ENCODE data around the gene RALGPS2. TPM values are rescaled to one million over a fixed set of nuclear protein-coding genes. Genes with fewer than 3 reads are reported as not detected.

RALGPS2 gene
- total and polyA plus RNA-seq, 11 donors: 1.6 to 12.7 (median 8.0) TPM

DNA sequence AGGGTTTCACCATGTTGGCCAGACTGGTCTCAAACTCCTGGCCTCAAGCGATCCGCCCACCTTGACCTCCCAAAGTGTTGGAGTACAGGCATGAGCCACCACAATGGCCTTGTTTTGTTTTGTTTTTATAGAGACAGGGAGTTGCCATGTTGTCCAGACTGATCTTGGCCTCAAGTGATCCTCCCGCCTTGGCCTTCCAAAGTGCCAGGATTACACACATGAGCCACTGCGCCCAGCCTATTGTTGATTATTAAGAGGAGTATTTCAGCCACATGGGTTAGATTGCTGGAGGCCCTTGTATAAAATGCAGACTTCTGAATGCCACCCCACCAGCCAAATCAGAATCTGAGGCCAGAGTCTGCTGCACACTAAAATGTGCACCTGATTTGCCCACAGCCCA is 203.0 kb downstream of the RALGPS2 start:
- ATAC-seq: no peak
- no peaks in the 10 kb centered on the region for H3K36me3 ChIP-seq
- no peak for DNase-seq
- no peak overlapping the region for H3K4me3 ChIP-seq
- H3K27me3 ChIP-seq: no peaks in the 10 kb centered on the region
- H3K27ac ChIP-seq: peak overlapping the region in 1 of 12 donors; percentile 92
- intact Hi-C loops (cut with DNase I): no loop called here
- peaks cover 0 to 44% (median 18%) of the 10 kb centered on the region in 12 donors for H3K4me1 ChIP-seq
- 93 to 98% (median 96%) methylated on average over 4 of the region's 4 CpGs for WGBS, 4 donors
- H3K9me3 ChIP-seq: peaks cover 0 to 18% (median 3%) of the 10 kb centered on the region in 12 donors
- TF ChIP-seq, protein P1, sequence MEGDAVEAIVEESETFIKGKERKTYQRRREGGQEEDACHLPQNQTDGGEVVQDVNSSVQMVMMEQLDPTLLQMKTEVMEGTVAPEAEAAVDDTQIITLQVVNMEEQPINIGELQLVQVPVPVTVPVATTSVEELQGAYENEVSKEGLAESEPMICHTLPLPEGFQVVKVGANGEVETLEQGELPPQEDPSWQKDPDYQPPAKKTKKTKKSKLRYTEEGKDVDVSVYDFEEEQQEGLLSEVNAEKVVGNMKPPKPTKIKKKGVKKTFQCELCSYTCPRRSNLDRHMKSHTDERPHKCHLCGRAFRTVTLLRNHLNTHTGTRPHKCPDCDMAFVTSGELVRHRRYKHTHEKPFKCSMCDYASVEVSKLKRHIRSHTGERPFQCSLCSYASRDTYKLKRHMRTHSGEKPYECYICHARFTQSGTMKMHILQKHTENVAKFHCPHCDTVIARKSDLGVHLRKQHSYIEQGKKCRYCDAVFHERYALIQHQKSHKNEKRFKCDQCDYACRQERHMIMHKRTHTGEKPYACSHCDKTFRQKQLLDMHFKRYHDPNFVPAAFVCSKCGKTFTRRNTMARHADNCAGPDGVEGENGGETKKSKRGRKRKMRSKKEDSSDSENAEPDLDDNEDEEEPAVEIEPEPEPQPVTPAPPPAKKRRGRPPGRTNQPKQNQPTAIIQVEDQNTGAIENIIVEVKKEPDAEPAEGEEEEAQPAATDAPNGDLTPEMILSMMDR (IDR thresholded peaks at IDR 0.05): no peak
- no peak for TF ChIP-seq POLR2A (IDR thresholded peaks at IDR 0.05)

DNA sequence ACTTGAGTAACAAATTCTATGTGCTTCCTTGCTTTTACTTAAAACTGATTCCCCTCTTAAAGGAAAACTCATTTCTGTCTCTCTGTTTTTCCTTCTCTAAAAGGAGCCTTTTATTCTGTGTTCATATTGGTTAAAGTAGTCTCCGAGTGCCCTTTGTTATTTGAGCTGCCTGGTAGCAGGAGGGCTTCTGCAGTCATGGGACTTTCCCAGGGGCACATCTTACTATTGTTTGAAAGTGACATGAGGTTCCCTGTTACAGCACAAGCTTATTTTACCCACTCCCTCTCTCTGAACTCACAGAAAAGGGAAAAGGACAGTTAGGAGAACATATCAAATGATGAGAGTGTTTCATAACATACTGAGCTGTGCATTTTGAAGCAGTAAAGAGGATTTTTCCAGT is 203.9 kb downstream of the RALGPS2 start:
- DNase-seq: no peak
- ATAC-seq: no peak
- intact Hi-C loops (cut with DNase I): no loop called here
- H3K9me3 ChIP-seq: peaks cover 0 to 16% (median 3%) of the 10 kb centered on the region in 12 donors
- no peaks in the 10 kb centered on the region for H3K36me3 ChIP-seq
- H3K27ac ChIP-seq: peak overlapping the region in 2 of 12 donors; percentile 22 to 92
- H3K4me1 ChIP-seq: peaks cover 0 to 53% (median 27%) of the 10 kb centered on the region in 12 donors
- no peaks in the 10 kb centered on the region for H3K27me3 ChIP-seq
- TF ChIP-seq, protein P1 (IDR thresholded peaks at IDR 0.05): no peak
- TF ChIP-seq POLR2A (IDR thresholded peaks at IDR 0.05): no peak
- WGBS, 4 donors: 65 to 75% (median 67%) methylated on average over 1 of the region's 1 CpG
- H3K4me3 ChIP-seq: no peak overlapping the region

DNA sequence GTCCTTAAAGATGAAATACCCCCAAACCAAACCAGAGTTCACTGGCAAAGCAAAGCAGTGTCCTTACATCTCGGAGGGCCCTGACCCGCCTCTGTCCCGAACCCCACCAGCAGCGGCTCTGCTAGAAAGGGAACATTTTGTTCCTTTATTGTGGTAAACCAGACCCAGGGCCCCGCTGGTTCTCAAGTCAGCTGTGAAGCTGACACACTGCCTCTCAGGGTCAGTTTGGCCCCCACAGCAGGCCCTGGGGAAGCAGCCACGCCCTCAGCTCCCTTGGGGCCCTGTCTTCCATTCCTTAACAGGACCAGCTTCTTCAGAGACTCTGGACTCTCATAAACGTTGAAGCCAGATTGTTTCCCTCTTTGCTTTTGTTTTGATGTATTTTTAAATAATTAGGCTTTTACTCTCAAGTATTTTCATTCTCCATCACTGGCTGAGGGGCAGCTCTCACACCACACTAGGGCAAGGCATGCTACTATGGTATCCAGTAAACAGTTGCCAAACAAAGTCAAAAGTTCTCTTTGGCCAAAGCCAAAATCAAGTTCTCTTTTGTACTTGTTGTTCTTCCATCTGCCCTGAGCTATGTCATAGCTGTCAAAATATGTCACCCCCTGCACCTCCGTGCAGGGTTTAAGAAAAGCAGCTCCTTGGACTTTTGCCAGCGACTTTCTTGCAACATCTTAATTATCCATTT is 207.0 kb downstream of the RALGPS2 start:
- DNase-seq (peak; percentile 28 to 83 (median 79)), ATAC-seq (peak; percentile 90 to 96 (median 93))
- Histone ChIP-seq H3K4me1 (peaks cover 0 to 65% (median 33%) of the 10 kb centered on the region in 12 donors), H3K27me3 (no peaks in the 10 kb centered on the region), H3K27ac (peak overlapping the region; percentile 62 to 92 (median 81)), H3K9me3 (no peaks in the 10 kb centered on the region), H3K4me3 (no peak overlapping the region), H3K36me3 (no peaks in the 10 kb centered on the region)
- intact Hi-C loops (cut with DNase I): loop anchor here in 4 of 10 donors (2.0 to 5.0 kb wide), 2 partner anchors 60 to 61 kb away; partner anchors contain the start of gene ANGPTL1 (in 4 of the 4)
- 39 to 56% (median 46%) methylated on average over 9 of the region's 9 CpGs for WGBS, 4 donors
- no peak for TF ChIP-seq POLR2A (IDR thresholded peaks at IDR 0.05)
- TF ChIP-seq, protein P1 (IDR thresholded peaks at IDR 0.05): no peak

DNA sequence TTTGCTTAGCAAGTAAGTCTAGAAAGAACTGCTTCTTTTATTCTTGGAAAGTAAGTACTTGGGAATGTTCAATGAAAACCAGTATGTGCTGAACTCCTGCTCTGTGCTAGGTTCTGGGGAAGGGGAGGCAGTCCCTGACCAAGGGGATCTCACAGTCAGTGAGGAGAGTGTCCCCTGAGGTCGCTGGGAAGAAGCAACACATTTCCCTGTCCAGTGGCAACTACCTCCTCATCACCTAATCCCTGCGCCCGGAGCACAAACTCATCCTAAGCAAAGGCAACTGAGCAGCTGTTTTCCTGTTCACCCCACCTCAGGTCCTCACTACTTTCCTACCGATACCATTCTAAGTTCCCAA is 207.5 kb downstream of the RALGPS2 start:
- 72 to 76% (median 75%) methylated on average over 4 of the region's 4 CpGs for WGBS, 4 donors
- no peaks in the 10 kb centered on the region for H3K9me3 ChIP-seq
- intact Hi-C loops (cut with DNase I): loop anchor here in 4 of 10 donors (2.0 to 5.0 kb wide), 2 partner anchors 60 to 62 kb away; partner anchors contain the start of gene ANGPTL1 (in 4 of the 4)
- DNase-seq (no peak), ATAC-seq (peak in 2 of 4 donors; percentile 9 to 35)
- H3K36me3 ChIP-seq: no peaks in the 10 kb centered on the region
- no peak overlapping the region for H3K4me3 ChIP-seq
- no peaks in the 10 kb centered on the region for H3K27me3 ChIP-seq
- TF ChIP-seq, protein P1 (IDR thresholded peaks at IDR 0.05): no peak
- no peak for TF ChIP-seq POLR2A (IDR thresholded peaks at IDR 0.05)
- H3K27ac ChIP-seq: peak overlapping the region in 11 of 12 donors; percentile 62 to 92 (median 82)
- H3K4me1 ChIP-seq: peaks cover 0 to 62% (median 33%) of the 10 kb centered on the region in 12 donors
